Hematopoietic multipotent progenitor cell treated with erythropoietin and hydrocortisone succinate and interleukin-3 and kit ligand, for 15 days (in vitro differentiated cells): ENCODE data around the gene ADGRE1.
"Not testable (repeated sequence)": the region's sequence is repeated elsewhere in the genome, so short reads cannot be mapped to it uniquely, and the experiment has no call there.

Experiments used
- DNase-seq: peaks from one replicate; pipeline ENCODE4 v3.0.0-alpha.2; 2015; ENCODE audit warnings: low spot score

The ADGRE1 gene

GRCh38 chr19:6887316-6887715 lies at the start of gene ADGRE1:
TSS of gene ADGRE1 (plus strand) at chr19:6887579. CDS start at chr19:6887609, 30 bp downstream.
- no peak for DNase-seq

GRCh38 chr19:6838062-6838655 lies 49.2 kb upstream of the ADGRE1 start:
- no peak for DNase-seq

GRCh38 chr19:6842871-6843607 lies 44.3 kb upstream of the ADGRE1 start:
- no peak for DNase-seq

GRCh38 chr19:6847828-6848200 lies 39.6 kb upstream of the ADGRE1 start:
- DNase-seq: no peak

- no peak for DNase-seq
These were observed 38.4 kb upstream of the ADGRE1 start for GRCh38 chr19:6848986-6849385.

- DNase-seq: no peak
These were observed 37.5 kb upstream of the ADGRE1 start for GRCh38 chr19:6849876-6850275.

- DNase-seq: no peak
These were observed 36.0 kb upstream of the ADGRE1 start for GRCh38 chr19:6851359-6851758.

- no peak for DNase-seq
These were observed 35.4 kb upstream of the ADGRE1 start for GRCh38 chr19:6852001-6852400.

GRCh38 chr19:6853868-6854267 lies 33.5 kb upstream of the ADGRE1 start:
- no peak for DNase-seq

GRCh38 chr19:6854758-6855157 lies 32.6 kb upstream of the ADGRE1 start:
- DNase-seq: no peak

- no peak for DNase-seq
These were observed 30.5 kb upstream of the ADGRE1 start for GRCh38 chr19:6856749-6857372.

- DNase-seq: no peak
These were observed 25.6 kb upstream of the ADGRE1 start for GRCh38 chr19:6861683-6862286.

- peak; percentile 66 for DNase-seq
These were observed 24.7 kb upstream of the ADGRE1 start for GRCh38 chr19:6862673-6863078.

GRCh38 chr19:6864325-6864940 lies 22.9 kb upstream of the ADGRE1 start:
- no peak for DNase-seq

- no peak for DNase-seq
These were observed 21.5 kb upstream of the ADGRE1 start for GRCh38 chr19:6865849-6866248.

GRCh38 chr19:6866741-6867151 lies 20.6 kb upstream of the ADGRE1 start:
- no peak for DNase-seq

GRCh38 chr19:6868351-6868750 lies 19.0 kb upstream of the ADGRE1 start:
- DNase-seq: no peak

GRCh38 chr19:6869151-6869882 lies 18.1 kb upstream of the ADGRE1 start:
- not testable (repeated sequence) for DNase-seq

- no peak for DNase-seq
These were observed 13.5 kb upstream of the ADGRE1 start for GRCh38 chr19:6873708-6874431.

- DNase-seq: no peak
These were observed 12.2 kb upstream of the ADGRE1 start for GRCh38 chr19:6875218-6875617.

- no peak for DNase-seq
These were observed 10.6 kb upstream of the ADGRE1 start for GRCh38 chr19:6876748-6877147.
